Measurements from ENCODE around the gene TM7SF3. TPM values are rescaled to one million over a fixed set of nuclear protein-coding genes. Genes with fewer than 3 reads are reported as not detected.

TM7SF3 gene
- total RNA-seq, 4 donors from 2014 or later = 33.8 to 58.9 (median 49.7) TPM

DNA sequence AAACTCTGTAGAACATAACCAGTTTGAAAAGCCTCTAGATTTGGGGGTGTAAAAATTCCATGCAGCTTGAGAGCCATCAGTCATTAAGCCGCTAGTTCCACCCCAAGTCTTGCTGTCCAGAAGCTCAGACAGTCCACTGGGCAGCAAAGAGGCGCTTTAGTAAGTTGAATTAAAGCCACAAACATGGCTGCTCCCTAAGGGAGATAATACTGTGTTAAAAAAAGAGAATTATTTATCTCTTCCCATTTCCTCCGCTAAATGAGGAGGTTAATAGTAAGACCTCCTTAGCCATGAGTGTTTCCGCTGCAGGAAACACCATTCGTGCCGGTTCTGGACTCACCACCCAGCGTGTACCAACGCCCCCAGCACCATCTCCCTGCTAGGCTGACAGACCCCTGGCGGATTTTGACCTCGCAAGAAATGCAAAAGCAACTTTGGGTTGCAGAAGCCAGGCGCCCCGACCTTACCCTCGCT, 536 bp downstream of the TM7SF3 start:
- TF ChIP-seq POLR2A (IDR thresholded peaks at IDR 0.05) = no peak
- TF ChIP-seq, protein P1, sequence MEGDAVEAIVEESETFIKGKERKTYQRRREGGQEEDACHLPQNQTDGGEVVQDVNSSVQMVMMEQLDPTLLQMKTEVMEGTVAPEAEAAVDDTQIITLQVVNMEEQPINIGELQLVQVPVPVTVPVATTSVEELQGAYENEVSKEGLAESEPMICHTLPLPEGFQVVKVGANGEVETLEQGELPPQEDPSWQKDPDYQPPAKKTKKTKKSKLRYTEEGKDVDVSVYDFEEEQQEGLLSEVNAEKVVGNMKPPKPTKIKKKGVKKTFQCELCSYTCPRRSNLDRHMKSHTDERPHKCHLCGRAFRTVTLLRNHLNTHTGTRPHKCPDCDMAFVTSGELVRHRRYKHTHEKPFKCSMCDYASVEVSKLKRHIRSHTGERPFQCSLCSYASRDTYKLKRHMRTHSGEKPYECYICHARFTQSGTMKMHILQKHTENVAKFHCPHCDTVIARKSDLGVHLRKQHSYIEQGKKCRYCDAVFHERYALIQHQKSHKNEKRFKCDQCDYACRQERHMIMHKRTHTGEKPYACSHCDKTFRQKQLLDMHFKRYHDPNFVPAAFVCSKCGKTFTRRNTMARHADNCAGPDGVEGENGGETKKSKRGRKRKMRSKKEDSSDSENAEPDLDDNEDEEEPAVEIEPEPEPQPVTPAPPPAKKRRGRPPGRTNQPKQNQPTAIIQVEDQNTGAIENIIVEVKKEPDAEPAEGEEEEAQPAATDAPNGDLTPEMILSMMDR (IDR thresholded peaks at IDR 0.05) = no peak
- Histone ChIP-seq H3K27me3 (no peaks in the 10 kb centered on the region), H3K36me3 (no peaks in the 10 kb centered on the region), H3K4me3 (peak overlapping the region; percentile 74 to 89 (median 88)), H3K9me3 (no peaks in the 10 kb centered on the region), H3K4me1 (peaks cover 0 to 26% (median 6%) of the 10 kb centered on the region in 4 donors), H3K27ac (peak overlapping the region; percentile 88 to 97 (median 94))
- peak in 1 of 3 donors; percentile 51 for DNase-seq

DNA sequence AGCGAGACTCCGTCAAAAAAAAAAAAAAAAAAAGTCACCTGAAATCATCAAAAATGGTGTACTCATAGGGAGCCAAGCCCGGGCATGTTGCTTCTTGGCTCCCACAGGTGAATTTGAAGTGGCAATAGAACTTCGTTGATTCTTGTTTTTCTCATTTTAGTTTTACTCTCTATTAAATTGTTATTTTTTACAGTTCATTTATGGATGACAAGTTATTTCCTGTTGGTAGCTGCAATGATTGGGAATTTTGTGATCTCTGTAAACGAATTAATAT, 1.3 kb downstream of the TM7SF3 start:
- Histone ChIP-seq H3K4me3 (peak overlapping the region in 2 of 4 donors; percentile 87 to 89), H3K4me1 (peaks cover 0 to 26% (median 6%) of the 10 kb centered on the region in 4 donors), H3K36me3 (no peaks in the 10 kb centered on the region), H3K9me3 (no peaks in the 10 kb centered on the region), H3K27ac (peak overlapping the region in 1 of 4 donors; percentile 95), H3K27me3 (no peaks in the 10 kb centered on the region)
- TF ChIP-seq POLR2A (IDR thresholded peaks at IDR 0.05) = no peak
- TF ChIP-seq, protein P1 (IDR thresholded peaks at IDR 0.05) = no peak
- no peak for DNase-seq

DNA sequence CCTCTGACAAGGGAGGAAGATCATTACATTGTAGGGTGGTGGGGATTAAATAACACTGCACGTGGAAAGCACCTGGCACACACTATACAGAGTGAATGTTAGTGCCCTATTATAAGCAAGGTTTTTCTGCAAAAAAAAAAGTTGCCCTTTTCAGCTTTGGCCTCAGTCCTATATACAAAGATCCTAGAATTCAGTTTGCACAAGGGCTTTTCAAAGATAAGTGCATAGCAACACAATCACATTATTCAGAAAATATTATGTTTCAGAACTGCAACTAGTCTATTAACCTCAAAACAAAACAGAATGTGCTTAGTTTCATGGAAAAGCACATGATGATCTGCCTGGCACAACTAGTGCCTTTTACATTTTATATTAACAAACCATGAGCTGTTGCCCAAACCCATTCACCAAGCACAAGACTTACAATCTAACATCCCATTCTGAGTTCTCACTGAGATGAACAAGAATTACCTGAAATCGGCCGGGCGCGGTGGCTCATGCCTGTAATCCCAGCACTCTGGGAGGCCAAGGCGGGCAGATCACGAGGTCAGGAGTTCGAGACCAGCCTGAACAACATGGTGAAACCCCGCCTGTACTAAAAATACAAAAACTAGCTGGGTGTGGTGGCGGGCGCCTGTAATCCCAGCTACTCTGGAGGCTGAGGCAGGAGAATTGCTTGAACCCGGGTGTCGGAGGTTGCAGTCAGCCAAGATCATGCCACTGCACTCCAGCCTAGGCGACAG, 1.8 kb downstream of the TM7SF3 start:
- no peak for DNase-seq
- TF ChIP-seq, protein P1 (IDR thresholded peaks at IDR 0.05) = no peak
- TF ChIP-seq POLR2A (IDR thresholded peaks at IDR 0.05) = no peak
- no peaks in the 10 kb centered on the region for H3K9me3 ChIP-seq
- H3K36me3 ChIP-seq = no peaks in the 10 kb centered on the region
- H3K4me3 ChIP-seq = no peak overlapping the region
- no peaks in the 10 kb centered on the region for H3K27me3 ChIP-seq
- H3K4me1 ChIP-seq = peaks cover 0 to 26% (median 6%) of the 10 kb centered on the region in 4 donors
- H3K27ac ChIP-seq = no peak overlapping the region

DNA sequence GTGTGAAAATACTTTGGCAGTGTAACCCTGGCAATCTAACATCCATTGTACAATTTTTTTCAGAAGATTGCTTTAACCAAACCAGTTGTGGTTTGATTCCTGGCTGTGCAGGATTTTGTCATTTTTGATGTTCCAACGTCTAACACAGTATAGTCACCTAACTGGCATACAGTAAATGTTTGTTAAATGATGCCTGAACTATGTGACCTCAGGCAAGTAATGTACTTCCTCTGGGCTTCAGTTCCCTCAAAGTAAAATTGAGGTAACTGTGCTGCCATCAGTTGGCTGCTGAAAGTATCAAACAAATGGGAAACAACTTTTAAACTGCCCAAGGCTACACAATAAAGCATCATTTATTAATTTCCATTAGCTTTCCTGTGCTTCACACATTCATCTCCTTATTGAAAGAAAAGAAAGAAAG, 4.3 kb downstream of the TM7SF3 start:
- Histone ChIP-seq H3K36me3 (no peaks in the 10 kb centered on the region), H3K27me3 (no peaks in the 10 kb centered on the region), H3K9me3 (no peaks in the 10 kb centered on the region), H3K4me3 (no peak overlapping the region), H3K27ac (no peak overlapping the region), H3K4me1 (peaks cover 0 to 18% (median 4%) of the 10 kb centered on the region in 4 donors)
- DNase-seq = no peak
- TF ChIP-seq POLR2A (IDR thresholded peaks at IDR 0.05) = no peak
- TF ChIP-seq, protein P1 (IDR thresholded peaks at IDR 0.05) = no peak

DNA sequence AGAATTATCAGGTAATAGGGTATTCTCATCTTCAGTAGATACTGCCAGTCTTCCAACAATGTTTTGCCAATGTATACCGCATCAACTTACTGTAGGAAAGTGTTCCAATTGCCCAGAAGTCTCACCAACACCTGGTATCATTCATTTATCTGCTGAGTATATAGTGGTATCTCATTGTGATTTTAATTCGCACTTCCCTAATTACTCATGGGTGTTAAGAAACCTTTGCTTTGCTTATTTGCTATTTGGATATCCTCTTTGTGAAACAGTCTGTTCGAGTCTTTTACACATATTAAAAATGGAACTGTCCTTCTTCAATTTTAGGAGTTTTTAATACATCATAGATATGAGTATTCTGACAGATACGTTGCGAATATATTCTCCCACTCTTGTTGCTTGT, 6.1 kb downstream of the TM7SF3 start:
- TF ChIP-seq, protein P1 (IDR thresholded peaks at IDR 0.05) = no peak
- no peak for TF ChIP-seq POLR2A (IDR thresholded peaks at IDR 0.05)
- no peak overlapping the region for H3K27ac ChIP-seq
- H3K4me3 ChIP-seq = no peak overlapping the region
- no peak for DNase-seq
- H3K27me3 ChIP-seq = no peaks in the 10 kb centered on the region
- H3K9me3 ChIP-seq = no peaks in the 10 kb centered on the region
- peaks cover 0 to 10% (median 3%) of the 10 kb centered on the region in 4 donors for H3K4me1 ChIP-seq
- H3K36me3 ChIP-seq = no peaks in the 10 kb centered on the region

Measured in Peyer's patch (tissue), 4 donors.